Neural cell (in vitro differentiated cells): Measurements from ENCODE around the gene RS1. TPM values are rescaled to one million over a fixed set of nuclear protein-coding genes. Genes with fewer than 3 reads are reported as not detected.

ENCODE experiments used
- H2AFZ ChIP-seq: fragments of 200-600, 300-800 bp; sonication (generic), shearing (Covaris generic); 2 replicates; pipeline ENCODE4 v1.6.0; 2014; ENCODE audit warnings: low read depth, mild to moderate bottlenecking, antibody characterized with exemption, low read length, moderate library complexity
- H3F3A ChIP-seq: fragments of 200-600 bp; shearing (Covaris generic); 2 replicates; pipeline ENCODE4 v1.6.1; 2016; ENCODE audit warnings: mild to moderate bottlenecking, moderate library complexity, mixed read lengths, antibody characterized with exemption, low read length; ENCODE audit not compliant: insufficient read depth, poor library complexity, severe bottlenecking
- H3K27ac ChIP-seq: fragments of 200-600, 300-800 bp; sonication (generic), shearing (Covaris generic); 2 replicates; pipeline ENCODE4 v1.5.1; 2014; ENCODE audit warnings: mild to moderate bottlenecking, low read length, moderate library complexity
- H3K27me3 ChIP-seq: fragments of 300-800, 200-600 bp; sonication (generic), shearing (Covaris generic); 2 replicates; pipeline ENCODE4 v1.6.0; 2014; ENCODE audit warnings: mild to moderate bottlenecking, low read depth, low read length, moderate library complexity; ENCODE audit not compliant: insufficient read depth
- H3K36me3 ChIP-seq: fragments of 300-800, 200-600 bp; sonication (generic), shearing (Covaris generic); 2 replicates; pipeline ENCODE4 v1.5.1; 2014; ENCODE audit warnings: mild to moderate bottlenecking, antibody characterized with exemption, low read length, moderate library complexity; ENCODE audit not compliant: insufficient read depth
- H3K4me2 ChIP-seq: fragments of 300-800, 200-600 bp; sonication (generic), shearing (Covaris generic); 2 replicates; pipeline ENCODE4 v1.6.0; 2014; ENCODE audit warnings: mild to moderate bottlenecking, low read length
- H3K4me3 ChIP-seq: fragments of 300-800, 200-600 bp; sonication (generic), shearing (Covaris generic); 2 replicates; pipeline ENCODE4 v1.5.1; 2014; ENCODE audit warnings: mild to moderate bottlenecking, low read length, moderate library complexity
- H3K79me2 ChIP-seq: fragments of 200-600 bp; shearing (Covaris generic); replicated peaks from 2 replicates; pipeline ENCODE4 v1.6.0; 2014; ENCODE audit warnings: mild to moderate bottlenecking, low read length, moderate library complexity; ENCODE audit not compliant: insufficient read depth
- H3K9ac ChIP-seq: fragments of 300-800, 200-600 bp; sonication (generic), shearing (Covaris generic); 2 replicates; pipeline ENCODE4 v1.6.1; 2016; ENCODE audit warnings: mild to moderate bottlenecking, low read length, mixed read lengths
- H3K9me2 ChIP-seq: fragments of 200-600 bp; shearing (Covaris generic); 2 replicates; pipeline ENCODE4 v1.6.1; 2016; ENCODE audit warnings: mild to moderate bottlenecking, low read length, mixed read lengths; ENCODE audit not compliant: insufficient read depth
- H3K9me3 ChIP-seq: fragments of 200-600, 300-800 bp; sonication (generic), shearing (Covaris generic); 2 replicates; pipeline ENCODE4 v1.6.1; 2016; ENCODE audit warnings: mild to moderate bottlenecking, mixed run types, low read length, moderate library complexity, mixed read lengths
- H4K20me1 ChIP-seq: fragments of 200-600 bp; shearing (Covaris generic); 2 replicates; pipeline ENCODE4 v1.6.1; 2016; ENCODE audit warnings: mild to moderate bottlenecking, mixed run types; ENCODE audit not compliant: insufficient read depth
- CTCF ChIP-seq: fragments of 450-650 bp; IDR thresholded peaks from 2 replicates; pipeline ENCODE4 v1.5.1; 2014; ENCODE audit warnings: antibody characterized with exemption, mild to moderate bottlenecking, moderate library complexity; ENCODE audit not compliant: poor library complexity, severe bottlenecking
- EP300 ChIP-seq: fragments of 450-650 bp; conservative IDR thresholded peaks from 2 replicates; pipeline ENCODE4 v1.6.1; 2014; ENCODE audit warnings: antibody characterized with exemption, mild to moderate bottlenecking, moderate library complexity; ENCODE audit not compliant: poor library complexity, severe bottlenecking
- EZH2 ChIP-seq: fragments of 200-600, 300-800 bp; shearing (Covaris generic), sonication (generic); IDR thresholded peaks from 2 replicates; pipeline ENCODE4 v1.6.1; 2014; ENCODE audit warnings: antibody characterized with exemption, low read length, borderline replicate concordance, mild to moderate bottlenecking; ENCODE audit not compliant: insufficient read depth, poor library complexity, severe bottlenecking
- MXI1 ChIP-seq: fragments of 450-650 bp; conservative IDR thresholded peaks from 2 replicates; pipeline ENCODE4 v1.6.1; 2014; ENCODE audit warnings: antibody characterized with exemption, mild to moderate bottlenecking; ENCODE audit not compliant: poor library complexity, severe bottlenecking
- POLR2AphosphoS5 ChIP-seq: IDR thresholded peaks from 2 replicates; pipeline ENCODE4 v1.6.1; 2012
- RAD21 ChIP-seq: fragments of 450-650 bp; conservative IDR thresholded peaks from 2 replicates; pipeline ENCODE4 v1.6.1; 2014; ENCODE audit warnings: antibody characterized with exemption, mild to moderate bottlenecking, moderate library complexity
- REST ChIP-seq: IDR thresholded peaks from 2 replicates; pipeline ENCODE4 v1.6.1; 2012; ENCODE audit warnings: borderline replicate concordance
- SMC3 ChIP-seq: fragments of 450-650 bp; conservative IDR thresholded peaks from 2 replicates; pipeline ENCODE4 v1.6.1; 2014; ENCODE audit warnings: antibody characterized with exemption, mild to moderate bottlenecking, moderate library complexity; ENCODE audit not compliant: poor library complexity
- TAF1 ChIP-seq: IDR thresholded peaks from 2 replicates; pipeline ENCODE4 v1.6.1; 2012; ENCODE audit warnings: low read depth
- polyA plus RNA-seq: library from polyadenylated mRNA; depleted of rRNA; stranded (reverse); fragments of >200 nt; gene quantifications from 2 replicates; pipeline ENCODE4 v1.2.3, GENCODE V29; 2014

Gene RS1
- polyA plus RNA-seq, 1 donor from 2014 or later = not detected

- H3K4me3 ChIP-seq = no peak overlapping the region
- no peaks in the 10 kb centered on the region for H3K9me2 ChIP-seq
- H3K36me3 ChIP-seq = no peaks in the 10 kb centered on the region
- H3K9ac ChIP-seq = no peak overlapping the region
- H3K27ac ChIP-seq = no peak overlapping the region
- TF ChIP-seq RAD21 = no peak
- no peak for TF ChIP-seq EZH2
- no peak for TF ChIP-seq EP300
- TF ChIP-seq TAF1 = no peak
- no peak for TF ChIP-seq MXI1
- no peak for TF ChIP-seq REST
- no peak for TF ChIP-seq CTCF
- no peak for TF ChIP-seq SMC3
- no peak for TF ChIP-seq POLR2AphosphoS5
- H3K4me2 ChIP-seq = no peak overlapping the region
- H3K9me3 ChIP-seq = no peaks in the 10 kb centered on the region
- H2AFZ ChIP-seq = no peak overlapping the region
- no peaks in the 10 kb centered on the region for H3F3A ChIP-seq
- H3K79me2 ChIP-seq = no peaks in the 10 kb centered on the region
- H3K27me3 ChIP-seq = no peaks in the 10 kb centered on the region
- no peaks in the 10 kb centered on the region for H4K20me1 ChIP-seq
Observed at GRCh38 chrX:18676050-18676449, 4.1 kb upstream of the RS1 start.

- Histone ChIP-seq H3K79me2 (no peaks in the 10 kb centered on the region), H3K27ac (no peak overlapping the region), H3K9ac (peak overlapping the region; percentile 56), H3K4me2 (no peak overlapping the region), H3K9me2 (no peaks in the 10 kb centered on the region), H3K4me3 (peak overlapping the region; percentile 71), H3F3A (no peaks in the 10 kb centered on the region), H3K36me3 (no peaks in the 10 kb centered on the region), H3K9me3 (no peaks in the 10 kb centered on the region), H3K27me3 (no peaks in the 10 kb centered on the region), H4K20me1 (no peaks in the 10 kb centered on the region), H2AFZ (no peak overlapping the region)
- TF ChIP-seq EP300 = no peak
Observed at GRCh38 chrX:18674788-18675735, 3.2 kb upstream of the RS1 start.
